Measurements from ENCODE around the gene CD38.
"Not testable (repeated sequence)": the region's sequence is repeated elsewhere in the genome, so short reads cannot be mapped to it uniquely, and the experiment has no call there.

CD38 gene

GRCh38 chr4:15778289-15779241 is at the start of gene CD38:
Gene CD38, plus strand, starts transcription at chr4:15778328. Its CDS starts 87 bp downstream, at chr4:15778415.
- DNase-seq (ENCODE audit: low read depth), result no peak

- DNase-seq (ENCODE audit: low read depth), result no peak
These were observed 48.1 kb upstream of the CD38 start for GRCh38 chr4:15729910-15730533.

GRCh38 chr4:15733061-15733460 is 45.1 kb upstream of the CD38 start:
- DNase-seq (ENCODE audit: low read depth), result not testable (repeated sequence)

- DNase-seq (ENCODE audit: low read depth), result no peak
These were observed 42.6 kb upstream of the CD38 start for GRCh38 chr4:15735536-15735935.

GRCh38 chr4:15736514-15737050 is 41.5 kb upstream of the CD38 start:
- DNase-seq (ENCODE audit: low read depth), result no peak

- DNase-seq (ENCODE audit: low read depth), result no peak
These were observed 40.9 kb upstream of the CD38 start for GRCh38 chr4:15737255-15737654.

- no peak for DNase-seq (ENCODE audit: low read depth)
These were observed 39.3 kb upstream of the CD38 start for GRCh38 chr4:15738877-15739276.

GRCh38 chr4:15740764-15741404 is 37.2 kb upstream of the CD38 start:
- no peak for DNase-seq (ENCODE audit: low read depth)

- no peak for DNase-seq (ENCODE audit: low read depth)
These were observed 36.0 kb upstream of the CD38 start for GRCh38 chr4:15742083-15742582.

GRCh38 chr4:15742637-15743036 is 35.5 kb upstream of the CD38 start:
- no peak for DNase-seq (ENCODE audit: low read depth)

- DNase-seq (ENCODE audit: low read depth), result no peak
These were observed 34.0 kb upstream of the CD38 start for GRCh38 chr4:15744016-15744545.

GRCh38 chr4:15746110-15746509 is 32.0 kb upstream of the CD38 start:
- DNase-seq (ENCODE audit: low read depth), result no peak

GRCh38 chr4:15749001-15749400 is 29.1 kb upstream of the CD38 start:
- DNase-seq (ENCODE audit: low read depth), result no peak

GRCh38 chr4:15751153-15751552 is 27.0 kb upstream of the CD38 start:
- no peak for DNase-seq (ENCODE audit: low read depth)

- DNase-seq (ENCODE audit: low read depth), result no peak
These were observed 25.0 kb upstream of the CD38 start for GRCh38 chr4:15753081-15753480.

- DNase-seq (ENCODE audit: low read depth), result no peak
These were observed 24.3 kb upstream of the CD38 start for GRCh38 chr4:15753786-15754185.

- no peak for DNase-seq (ENCODE audit: low read depth)
These were observed 23.8 kb upstream of the CD38 start for GRCh38 chr4:15754323-15754722.

GRCh38 chr4:15755321-15756155 is 22.6 kb upstream of the CD38 start:
- no peak for DNase-seq (ENCODE audit: low read depth)

- DNase-seq (ENCODE audit: low read depth), result peak; percentile 51
These were observed 21.7 kb upstream of the CD38 start for GRCh38 chr4:15756361-15756861.

GRCh38 chr4:15757054-15757453 is 21.1 kb upstream of the CD38 start:
- DNase-seq (ENCODE audit: low read depth), result no peak

GRCh38 chr4:15758294-15758693 is 19.8 kb upstream of the CD38 start:
- no peak for DNase-seq (ENCODE audit: low read depth)

Measured in stimulated activated CD8-positive, alpha-beta memory T cell treated with anti-CD3 and anti-CD28 coated beads, Interleukin-7, amount 100 ng/mL, for 24 hours (primary cell).